SK-N-SH (cell line): ENCODE data around the gene GPX5.
"Not testable (repeated sequence)": the region's sequence is repeated elsewhere in the genome, so short reads cannot be mapped to it uniquely, and the experiment has no call there.

Experiments
- CTCF ChIP-seq: fragments of 200-600 bp; sonication (generic); IDR thresholded peaks from 2 replicates; pipeline ENCODE4 v1.6.1; 2017; ENCODE audit warnings: antibody characterized with exemption, mild to moderate bottlenecking, moderate library complexity
- EP300 ChIP-seq, 2 experiments: IDR thresholded peaks; 2 replicates each; pipeline versions ENCODE4 v1.4.0 to v1.6.1; 2012; ENCODE audit warnings: borderline replicate concordance in 1 of 2, low read depth in 1 of 2, low read length in 1 of 2
- EZH2phosphoT487 ChIP-seq: fragments of 200-600 bp; sonication (generic); IDR thresholded peaks from 2 replicates; pipeline ENCODE4 v1.6.1; 2017; ENCODE audit warnings: low read depth, mixed run types, mild to moderate bottlenecking, antibody characterized with exemption, moderate library complexity, borderline replicate concordance
- JUND ChIP-seq: IDR thresholded peaks from 2 replicates; pipeline ENCODE4 v1.4.0; 2012
- MAX ChIP-seq: IDR thresholded peaks from 2 replicates; pipeline ENCODE4 v1.4.0; 2012; ENCODE audit warnings: low read depth
- MXI1 ChIP-seq: IDR thresholded peaks from 2 replicates; pipeline ENCODE4 v1.6.1; 2012; ENCODE audit warnings: mild to moderate bottlenecking, low read depth, low read length, improper control_type of control experiment
- POLR2AphosphoS5 ChIP-seq: IDR thresholded peaks from 2 replicates; pipeline ENCODE4 v1.6.1; 2012; ENCODE audit warnings: low read depth, low read length
- RAD21 ChIP-seq: IDR thresholded peaks from 2 replicates; pipeline ENCODE4 v1.6.1; 2012; ENCODE audit warnings: mild to moderate bottlenecking, low read length
- REST ChIP-seq: IDR thresholded peaks from 2 replicates; pipeline ENCODE4 v1.6.1; 2012; ENCODE audit warnings: mild to moderate bottlenecking, low read depth, low read length, moderate library complexity
- SIN3A ChIP-seq: IDR thresholded peaks from 2 replicates; pipeline ENCODE4 v1.6.1; 2012; ENCODE audit warnings: low read depth, mild to moderate bottlenecking, low read length, moderate library complexity, borderline replicate concordance
- SMC3 ChIP-seq: IDR thresholded peaks from 2 replicates; pipeline ENCODE4 v1.6.1; 2012; ENCODE audit warnings: low read depth, low read length, improper control_type of control experiment
- TAF1 ChIP-seq: IDR thresholded peaks from 2 replicates; pipeline ENCODE4 v1.6.1; 2012; ENCODE audit warnings: low read depth, mild to moderate bottlenecking, low read length, moderate library complexity, borderline replicate concordance
- USF2 ChIP-seq: fragments of 150-350 bp; IDR thresholded peaks from 2 replicates; pipeline ENCODE4 v1.6.1; 2017; ENCODE audit warnings: antibody characterized with exemption, low read length, low read depth, borderline replicate concordance
- YY1 ChIP-seq: IDR thresholded peaks from 2 replicates; pipeline ENCODE4 v1.4.0; 2012; ENCODE audit warnings: low read depth, mild to moderate bottlenecking

GRCh38 chr6:28502709-28503305 is 22.9 kb upstream of the GPX5 start:
- not testable (repeated sequence) for TF ChIP-seq MXI1; SMC3; RAD21; CTCF; EP300 (IDR thresholded peaks at IDR 0.05; ENCODE audit: borderline replicate concordance in 1 of 2, low read depth in 1 of 2, low read length in 1 of 2); TAF1; JUND; MAX; EZH2phosphoT487; SIN3A; YY1; REST; POLR2AphosphoS5; USF2
